ENCODE measurements around the gene MAGEB2. TPM values are rescaled to one million over a fixed set of nuclear protein-coding genes. Genes with fewer than 3 reads are reported as not detected.

MAGEB2 gene
- total RNA-seq, 1 donor from 2014 or later = not detected

Other genes with a start within 250 kb of the MAGEB2 start
- not detected in 2 replicates for gene MAGEB3, start 15.1 kb downstream of the MAGEB2 start, total RNA-seq
- not detected in 2 replicates for gene MAGEB4, start 26.4 kb downstream of the MAGEB2 start, total RNA-seq
- gene MAGEB1, start 31.6 kb downstream of the MAGEB2 start, total RNA-seq = not detected in 2 replicates
- gene NR0B1, start 93.8 kb downstream of the MAGEB2 start, total RNA-seq = not detected in 2 replicates